ENCODE results near the gene ATP8B3. TPM values are rescaled to one million over a fixed set of nuclear protein-coding genes. Genes with fewer than 3 reads are reported as not detected.

Gene ATP8B3
- total and polyA plus RNA-seq, 2 donors from 2014 or later = 0.24 to 3.6 TPM

DNA sequence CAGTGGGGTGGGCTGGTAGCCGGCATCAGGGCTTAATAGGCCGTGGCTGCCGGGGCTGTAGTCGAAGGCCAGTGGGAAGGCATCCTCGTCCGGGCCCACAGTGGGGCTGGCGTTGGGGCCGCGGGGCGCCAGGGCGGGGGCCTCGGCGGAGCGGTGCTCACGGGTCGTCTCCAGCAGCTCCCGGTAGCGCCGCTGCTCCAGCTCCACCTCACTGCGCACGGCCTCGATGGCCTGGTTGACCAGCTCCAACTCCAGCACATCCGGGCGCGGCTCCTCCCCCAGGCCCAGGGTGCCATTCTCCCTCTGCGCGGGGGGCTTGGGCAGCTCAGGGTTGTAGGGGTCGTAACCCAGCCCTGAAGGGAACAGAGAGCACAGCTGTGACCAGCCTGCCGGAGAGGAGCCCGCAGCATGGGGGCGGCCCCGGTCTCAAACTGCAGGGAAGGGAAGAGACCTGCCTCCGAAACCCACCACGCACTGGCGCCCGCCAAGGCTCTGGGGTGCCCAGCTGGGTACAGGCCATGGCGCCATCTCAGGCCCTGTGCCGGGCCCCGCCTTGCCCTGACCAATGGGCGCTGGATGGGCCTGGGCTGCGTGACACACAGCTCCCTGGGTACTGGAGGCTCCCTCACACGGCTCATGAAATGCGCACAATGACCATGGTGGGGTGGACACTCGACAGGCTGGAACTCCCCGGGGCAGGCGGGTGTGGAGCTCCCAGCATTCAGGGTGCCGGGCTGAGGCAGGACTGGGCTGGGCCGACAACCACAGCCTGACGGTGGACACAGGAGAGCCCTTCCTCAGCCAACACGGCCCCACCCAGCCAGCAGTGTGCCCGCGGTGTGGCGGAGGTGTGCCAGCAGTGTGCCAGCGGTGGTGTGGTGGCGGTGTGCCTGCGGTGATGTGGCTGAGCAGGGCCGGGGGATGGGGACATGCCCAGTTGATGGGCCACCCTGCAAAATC lies 16.5 kb upstream of the ATP8B3 start:
- intact Hi-C loops (cut with DNase I) = no loop called here
- H3K27ac ChIP-seq (ENCODE audit: low read depth in 2 of 2, low read length in 2 of 2) = no peak overlapping the region
- H3K4me1 ChIP-seq (ENCODE audit: control insufficient read depth in 2 of 3, insufficient read depth in 2 of 3, low read depth in 1 of 3, low read length in 3 of 3) = peaks cover 0 to 8% (median 3%) of the 10 kb centered on the region in 3 donors
- peak overlapping the region in 1 of 3 donors; percentile 29 for H3K4me3 ChIP-seq (ENCODE audit: low read length in 3 of 3)
- H3K9ac ChIP-seq (ENCODE audit: low read length in 3 of 3) = no peak overlapping the region
- TF ChIP-seq, protein P1, sequence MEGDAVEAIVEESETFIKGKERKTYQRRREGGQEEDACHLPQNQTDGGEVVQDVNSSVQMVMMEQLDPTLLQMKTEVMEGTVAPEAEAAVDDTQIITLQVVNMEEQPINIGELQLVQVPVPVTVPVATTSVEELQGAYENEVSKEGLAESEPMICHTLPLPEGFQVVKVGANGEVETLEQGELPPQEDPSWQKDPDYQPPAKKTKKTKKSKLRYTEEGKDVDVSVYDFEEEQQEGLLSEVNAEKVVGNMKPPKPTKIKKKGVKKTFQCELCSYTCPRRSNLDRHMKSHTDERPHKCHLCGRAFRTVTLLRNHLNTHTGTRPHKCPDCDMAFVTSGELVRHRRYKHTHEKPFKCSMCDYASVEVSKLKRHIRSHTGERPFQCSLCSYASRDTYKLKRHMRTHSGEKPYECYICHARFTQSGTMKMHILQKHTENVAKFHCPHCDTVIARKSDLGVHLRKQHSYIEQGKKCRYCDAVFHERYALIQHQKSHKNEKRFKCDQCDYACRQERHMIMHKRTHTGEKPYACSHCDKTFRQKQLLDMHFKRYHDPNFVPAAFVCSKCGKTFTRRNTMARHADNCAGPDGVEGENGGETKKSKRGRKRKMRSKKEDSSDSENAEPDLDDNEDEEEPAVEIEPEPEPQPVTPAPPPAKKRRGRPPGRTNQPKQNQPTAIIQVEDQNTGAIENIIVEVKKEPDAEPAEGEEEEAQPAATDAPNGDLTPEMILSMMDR (IDR thresholded peaks at IDR 0.05; ENCODE audit: borderline replicate concordance, extremely low read depth, insufficient read depth) = no peak
- no peaks in the 10 kb centered on the region for H3K27me3 ChIP-seq (ENCODE audit: control insufficient read depth, insufficient read depth, low read length)
- FAIRE-seq (no peak), DNase-seq (peak in 1 of 5 donors; percentile 73)
- peaks cover 0 to 5% (median 3%) of the 10 kb centered on the region in 3 donors for H3K36me3 ChIP-seq (ENCODE audit: control insufficient read depth in 2 of 3, insufficient read depth in 3 of 3, low read length in 3 of 3)
- no peaks in the 10 kb centered on the region for H3K9me3 ChIP-seq (ENCODE audit: control insufficient read depth in 2 of 3, insufficient read depth in 1 of 3, low read length in 3 of 3)

DNA sequence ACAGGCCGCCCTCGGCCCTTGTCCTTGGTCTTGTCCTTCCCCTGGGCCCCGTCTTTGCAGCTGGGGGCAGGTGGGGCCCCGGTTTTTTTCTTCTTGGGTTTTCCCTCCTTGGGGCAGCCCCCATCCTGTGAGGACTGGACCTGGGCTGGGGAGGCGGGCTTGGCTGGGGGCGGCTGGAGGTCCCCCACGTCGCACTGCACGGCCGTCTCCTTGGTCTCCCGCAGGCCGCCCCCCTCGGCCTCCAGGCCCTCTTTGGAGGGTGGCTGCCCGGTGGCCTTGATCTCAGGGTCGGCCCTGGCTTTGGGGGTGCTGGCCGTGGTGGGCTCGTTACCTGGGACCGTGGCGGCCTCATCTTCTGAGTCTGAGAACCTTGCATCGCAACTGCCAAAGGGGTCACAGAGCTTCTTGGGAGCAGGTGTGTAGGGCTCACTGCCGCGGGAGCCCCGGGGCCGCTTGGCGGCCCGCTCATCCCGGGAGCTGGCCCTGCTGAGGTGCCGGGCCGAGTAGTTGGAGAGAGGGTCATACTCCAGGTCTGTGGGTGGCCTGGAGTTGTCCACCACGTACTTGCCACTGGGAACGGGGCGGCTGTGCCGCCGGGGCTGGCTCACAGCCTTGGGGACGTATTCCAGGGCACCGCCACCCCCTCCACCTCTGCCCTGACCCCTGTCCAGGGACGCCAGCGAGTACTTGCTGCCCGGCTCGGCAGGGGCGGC lies 15.6 kb upstream of the ATP8B3 start:
- TF ChIP-seq, protein P1 (IDR thresholded peaks at IDR 0.05; ENCODE audit: borderline replicate concordance, extremely low read depth, insufficient read depth) = no peak
- peaks cover 0 to 8% (median 3%) of the 10 kb centered on the region in 3 donors for H3K4me1 ChIP-seq (ENCODE audit: control insufficient read depth in 2 of 3, insufficient read depth in 2 of 3, low read depth in 1 of 3, low read length in 3 of 3)
- intact Hi-C loops (cut with DNase I) = no loop called here
- no peaks in the 10 kb centered on the region for H3K27me3 ChIP-seq (ENCODE audit: control insufficient read depth, insufficient read depth, low read length)
- no peak for FAIRE-seq
- peak overlapping the region in 1 of 2 donors; percentile 43 for H3K27ac ChIP-seq (ENCODE audit: low read depth in 2 of 2, low read length in 2 of 2)
- no peak for DNase-seq
- H3K9me3 ChIP-seq (ENCODE audit: control insufficient read depth in 2 of 3, insufficient read depth in 1 of 3, low read length in 3 of 3) = no peaks in the 10 kb centered on the region
- no peak overlapping the region for H3K9ac ChIP-seq (ENCODE audit: low read length in 3 of 3)
- H3K4me3 ChIP-seq (ENCODE audit: low read length in 3 of 3) = peak overlapping the region in 1 of 3 donors; percentile 29
- peaks cover 0 to 5% (median 3%) of the 10 kb centered on the region in 3 donors for H3K36me3 ChIP-seq (ENCODE audit: control insufficient read depth in 2 of 3, insufficient read depth in 3 of 3, low read length in 3 of 3)

DNA sequence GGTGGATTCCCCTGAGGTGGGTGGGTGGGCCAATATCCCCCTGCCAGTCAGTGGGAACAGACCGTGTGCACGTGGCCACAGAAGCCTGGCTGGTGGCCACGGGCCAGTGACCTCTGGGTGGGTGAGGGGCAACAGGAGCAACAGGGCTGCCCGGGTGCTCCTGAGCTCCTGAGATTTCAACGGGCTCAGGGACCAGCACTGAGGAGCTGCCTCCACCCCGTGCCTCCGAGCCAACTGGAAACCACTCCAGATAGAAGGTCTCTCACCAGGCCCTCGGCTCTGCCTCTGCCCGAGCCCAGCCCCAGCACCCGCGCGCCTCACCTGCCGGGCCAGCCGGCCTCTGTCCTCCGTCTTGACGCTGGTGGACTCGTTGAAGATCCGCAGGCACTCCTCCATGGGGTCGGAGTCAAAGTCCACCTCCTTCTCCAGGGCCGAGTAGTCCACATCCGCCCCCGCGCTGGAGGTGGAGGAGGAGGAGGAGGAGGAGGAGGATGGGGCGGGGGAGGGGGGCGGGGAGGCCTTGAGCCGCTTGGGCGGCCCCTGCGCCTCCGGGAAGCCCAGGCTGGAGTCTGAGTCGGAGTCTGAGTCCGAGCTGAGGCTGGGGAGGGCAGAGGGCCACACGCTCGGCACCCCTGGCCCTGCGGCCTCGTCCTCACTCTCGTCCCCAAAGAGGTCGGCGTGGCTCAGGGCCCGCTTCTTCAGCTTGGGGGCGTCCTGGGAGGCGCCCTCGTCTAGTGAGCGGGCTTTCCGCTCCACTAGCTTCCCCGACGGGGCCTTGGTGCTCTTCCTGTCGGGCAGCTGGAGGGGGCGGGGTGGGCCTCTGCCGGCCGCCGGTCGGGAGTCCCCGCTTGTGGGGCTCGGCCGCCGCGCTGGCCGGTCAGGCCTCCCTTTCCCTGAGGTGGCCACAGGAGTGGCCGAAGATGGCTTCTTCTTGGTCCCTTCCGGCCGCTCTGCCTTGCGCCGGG lies 14.8 kb upstream of the ATP8B3 start:
- TF ChIP-seq, protein P1 (IDR thresholded peaks at IDR 0.05; ENCODE audit: borderline replicate concordance, extremely low read depth, insufficient read depth) = no peak
- H3K27ac ChIP-seq (ENCODE audit: low read depth in 2 of 2, low read length in 2 of 2) = peak overlapping the region; percentile 45 to 71
- H3K9ac ChIP-seq (ENCODE audit: low read length in 3 of 3) = peak overlapping the region in 1 of 3 donors; percentile 61
- FAIRE-seq = no peak
- H3K4me3 ChIP-seq (ENCODE audit: low read length in 3 of 3) = peak overlapping the region in 2 of 3 donors; percentile 20 to 54
- H3K27me3 ChIP-seq (ENCODE audit: control insufficient read depth, insufficient read depth, low read length) = no peaks in the 10 kb centered on the region
- intact Hi-C loops (cut with DNase I) = no loop called here
- no peaks in the 10 kb centered on the region for H3K9me3 ChIP-seq (ENCODE audit: control insufficient read depth in 2 of 3, insufficient read depth in 1 of 3, low read length in 3 of 3)
- H3K4me1 ChIP-seq (ENCODE audit: control insufficient read depth in 2 of 3, insufficient read depth in 2 of 3, low read depth in 1 of 3, low read length in 3 of 3) = peaks cover 0 to 8% (median 3%) of the 10 kb centered on the region in 3 donors
- peak in 4 of 5 donors; percentile 83 to 92 (median 86) for DNase-seq
- H3K36me3 ChIP-seq (ENCODE audit: control insufficient read depth in 2 of 3, insufficient read depth in 3 of 3, low read length in 3 of 3) = peaks cover 0 to 5% (median 5%) of the 10 kb centered on the region in 3 donors
